PC-3 (cell line): ENCODE results near the gene PFKFB3.

Experiments used
- EZH2 ChIP-seq: fragments of 300-600 bp; sonication (generic); IDR thresholded peaks from one replicate; pipeline ENCODE4 v1.6.1; 2017; ENCODE audit warnings: antibody characterized with exemption, mild to moderate bottlenecking, low read length; ENCODE audit not compliant: unreplicated experiment
- EZH2phosphoT487 ChIP-seq: fragments of 300-600 bp; sonication (generic); IDR thresholded peaks from 2 replicates; pipeline ENCODE4 v1.6.1; 2018; ENCODE audit warnings: mild to moderate bottlenecking, antibody characterized with exemption, low read length, borderline replicate concordance
- TF ChIP-seq, protein P1 (sequence below): fragments of 300-600 bp; sonication (generic); conservative IDR thresholded peaks from 2 replicates; pipeline ENCODE4 v1.5.1; 2017; ENCODE audit warnings: antibody characterized with exemption, low read depth, mild to moderate bottlenecking, low read length

GRCh38 chr10:6259153-6259552, 56.4 kb downstream of the PFKFB3 start:
- TF ChIP-seq EZH2: no peak
- TF ChIP-seq, protein P1, sequence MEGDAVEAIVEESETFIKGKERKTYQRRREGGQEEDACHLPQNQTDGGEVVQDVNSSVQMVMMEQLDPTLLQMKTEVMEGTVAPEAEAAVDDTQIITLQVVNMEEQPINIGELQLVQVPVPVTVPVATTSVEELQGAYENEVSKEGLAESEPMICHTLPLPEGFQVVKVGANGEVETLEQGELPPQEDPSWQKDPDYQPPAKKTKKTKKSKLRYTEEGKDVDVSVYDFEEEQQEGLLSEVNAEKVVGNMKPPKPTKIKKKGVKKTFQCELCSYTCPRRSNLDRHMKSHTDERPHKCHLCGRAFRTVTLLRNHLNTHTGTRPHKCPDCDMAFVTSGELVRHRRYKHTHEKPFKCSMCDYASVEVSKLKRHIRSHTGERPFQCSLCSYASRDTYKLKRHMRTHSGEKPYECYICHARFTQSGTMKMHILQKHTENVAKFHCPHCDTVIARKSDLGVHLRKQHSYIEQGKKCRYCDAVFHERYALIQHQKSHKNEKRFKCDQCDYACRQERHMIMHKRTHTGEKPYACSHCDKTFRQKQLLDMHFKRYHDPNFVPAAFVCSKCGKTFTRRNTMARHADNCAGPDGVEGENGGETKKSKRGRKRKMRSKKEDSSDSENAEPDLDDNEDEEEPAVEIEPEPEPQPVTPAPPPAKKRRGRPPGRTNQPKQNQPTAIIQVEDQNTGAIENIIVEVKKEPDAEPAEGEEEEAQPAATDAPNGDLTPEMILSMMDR: no peak
- no peak for TF ChIP-seq EZH2phosphoT487
